Measurements from ENCODE around the gene RRAS2. TPM values are rescaled to one million over a fixed set of nuclear protein-coding genes. Genes with fewer than 3 reads are reported as not detected.
A peak's percentile ranks its signal among the peaks of the same experiment; 100 is the strongest.

Gene RRAS2
- total RNA-seq, 3 donors from 2014 or later (not counting 1 experiment from before 2014, with no cell fraction given) = 62.1 to 86.7 (median 69.6) TPM

DNA sequence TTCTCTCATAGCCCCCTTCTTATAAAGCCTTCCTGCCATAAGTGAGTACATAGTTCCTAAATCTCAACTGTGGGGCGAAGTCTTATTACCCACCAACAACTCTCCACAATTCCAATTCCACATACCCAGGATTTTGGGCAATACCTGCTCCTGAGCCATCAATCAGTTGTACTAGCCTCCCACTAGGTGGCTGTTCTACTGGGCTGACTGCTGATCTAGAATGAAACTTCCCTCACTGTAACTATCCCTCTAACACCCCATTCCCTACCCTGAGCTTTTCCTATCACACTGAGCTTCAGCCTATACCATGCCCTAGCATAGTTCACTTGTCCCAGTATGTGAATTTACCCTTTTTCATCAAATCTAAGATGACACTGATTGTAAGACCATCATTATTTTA, 52.5 kb downstream of the RRAS2 start:
- Histone ChIP-seq H3K4me3 (ENCODE audit: low read length) (no peak overlapping the region), H3K27me3 (ENCODE audit: control insufficient read depth, insufficient read depth, low read length) (no peaks in the 10 kb centered on the region), H3K4me1 (ENCODE audit: control insufficient read depth, insufficient read depth, low read length) (peaks cover 32% of the 10 kb centered on the region), H3K9me3 (ENCODE audit: control insufficient read depth, insufficient read depth, low read length) (no peaks in the 10 kb centered on the region), H3K36me3 (ENCODE audit: control insufficient read depth, insufficient read depth, low read length) (no peaks in the 10 kb centered on the region), H3K27ac (ENCODE audit: low read length) (no peak overlapping the region)
- TF ChIP-seq, protein P1, sequence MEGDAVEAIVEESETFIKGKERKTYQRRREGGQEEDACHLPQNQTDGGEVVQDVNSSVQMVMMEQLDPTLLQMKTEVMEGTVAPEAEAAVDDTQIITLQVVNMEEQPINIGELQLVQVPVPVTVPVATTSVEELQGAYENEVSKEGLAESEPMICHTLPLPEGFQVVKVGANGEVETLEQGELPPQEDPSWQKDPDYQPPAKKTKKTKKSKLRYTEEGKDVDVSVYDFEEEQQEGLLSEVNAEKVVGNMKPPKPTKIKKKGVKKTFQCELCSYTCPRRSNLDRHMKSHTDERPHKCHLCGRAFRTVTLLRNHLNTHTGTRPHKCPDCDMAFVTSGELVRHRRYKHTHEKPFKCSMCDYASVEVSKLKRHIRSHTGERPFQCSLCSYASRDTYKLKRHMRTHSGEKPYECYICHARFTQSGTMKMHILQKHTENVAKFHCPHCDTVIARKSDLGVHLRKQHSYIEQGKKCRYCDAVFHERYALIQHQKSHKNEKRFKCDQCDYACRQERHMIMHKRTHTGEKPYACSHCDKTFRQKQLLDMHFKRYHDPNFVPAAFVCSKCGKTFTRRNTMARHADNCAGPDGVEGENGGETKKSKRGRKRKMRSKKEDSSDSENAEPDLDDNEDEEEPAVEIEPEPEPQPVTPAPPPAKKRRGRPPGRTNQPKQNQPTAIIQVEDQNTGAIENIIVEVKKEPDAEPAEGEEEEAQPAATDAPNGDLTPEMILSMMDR (IDR thresholded peaks at IDR 0.05) = no peak
- Mint-ChIP-seq H3K27ac (peak overlapping the region in 1 of 2 donors; percentile 71), H3K4me3 (no peak overlapping the region), H3K4me1 (peaks cover 10 to 43% of the 10 kb centered on the region in 2 donors), H3K36me3 (no peaks in the 10 kb centered on the region), H3K9me3 (no peaks in the 10 kb centered on the region), H3K27me3 (ENCODE audit: low read depth in 2 of 2) (no peaks in the 10 kb centered on the region)
- 96% methylated on average over 1 of the region's 1 CpG for WGBS (ENCODE audit: insufficient coverage)
- DNase-seq (no peak), ATAC-seq (no peak)
- intact Hi-C loops (cut with micrococcal nuclease) = no loop called here

DNA sequence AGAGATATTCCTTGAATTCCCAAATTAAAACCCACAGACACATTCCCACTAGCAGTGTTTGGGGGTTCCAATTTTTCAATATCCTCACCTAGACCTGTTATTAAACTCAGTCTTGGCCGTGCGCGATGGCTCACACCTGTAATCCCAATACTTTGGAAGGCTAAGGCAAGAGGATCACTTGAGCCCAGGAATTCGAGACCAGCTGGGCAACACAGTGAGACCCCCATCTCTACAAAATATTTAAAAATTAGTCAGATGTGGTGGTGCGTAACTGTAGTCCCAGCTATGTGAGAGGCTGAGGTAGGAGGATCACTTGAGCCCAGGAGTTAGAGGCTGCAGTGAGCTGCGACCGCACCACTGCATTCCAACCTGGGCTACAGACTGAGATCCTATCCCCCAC, 53.3 kb downstream of the RRAS2 start:
- WGBS (ENCODE audit: insufficient coverage) = 95% methylated on average over 7 of the region's 7 CpGs

DNA sequence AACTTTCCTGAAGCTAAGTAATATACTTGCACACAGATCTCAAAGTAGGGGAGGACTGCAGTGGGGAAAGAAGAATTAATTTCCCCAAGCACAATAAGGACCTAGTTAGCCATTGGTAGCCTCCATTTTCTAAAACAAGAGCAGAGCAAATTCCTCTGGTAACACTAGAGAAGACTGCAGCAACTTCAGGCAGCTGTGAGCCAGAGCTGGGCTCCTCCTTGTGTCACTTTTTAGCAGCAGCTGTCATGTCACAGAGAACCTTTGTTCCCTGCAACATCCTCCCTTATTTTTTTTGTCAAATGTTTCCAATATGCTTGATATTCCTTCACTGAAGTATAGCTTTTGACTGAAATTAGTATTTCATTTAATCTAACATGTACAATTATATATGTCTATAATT, 54.4 kb downstream of the RRAS2 start:
- Mint-ChIP-seq H3K4me3 (no peak overlapping the region), H3K36me3 (no peaks in the 10 kb centered on the region), H3K4me1 (peaks cover 10 to 43% of the 10 kb centered on the region in 2 donors), H3K9me3 (no peaks in the 10 kb centered on the region), H3K27me3 (ENCODE audit: low read depth in 2 of 2) (no peaks in the 10 kb centered on the region), H3K27ac (peak overlapping the region; percentile 15 to 60)
- Histone ChIP-seq H3K9me3 (ENCODE audit: control insufficient read depth, insufficient read depth, low read length) (no peaks in the 10 kb centered on the region), H3K36me3 (ENCODE audit: control insufficient read depth, insufficient read depth, low read length) (no peaks in the 10 kb centered on the region), H3K4me1 (ENCODE audit: control insufficient read depth, insufficient read depth, low read length) (peaks cover 41% of the 10 kb centered on the region), H3K27me3 (ENCODE audit: control insufficient read depth, insufficient read depth, low read length) (no peaks in the 10 kb centered on the region), H3K27ac (ENCODE audit: low read length) (no peak overlapping the region), H3K4me3 (ENCODE audit: low read length) (no peak overlapping the region)
- no peak for DNase-seq
- TF ChIP-seq, protein P1 (IDR thresholded peaks at IDR 0.05) = no peak
- ATAC-seq = no peak
- intact Hi-C loops (cut with micrococcal nuclease) = loop anchor here (5.0 kb wide), 1 partner anchor 133 kb away; no protein-coding TSS in a partner anchor

More for the DNA sequence above, 53.3 kb downstream of the RRAS2 start:
- H3K36me3 Mint-ChIP-seq = no peaks in the 10 kb centered on the region
- no peaks in the 10 kb centered on the region for H3K27me3 Mint-ChIP-seq (ENCODE audit: low read depth in 2 of 2)
- DNase-seq (no peak), ATAC-seq (no peak)
- peaks cover 37% of the 10 kb centered on the region for H3K4me1 ChIP-seq (ENCODE audit: control insufficient read depth, insufficient read depth, low read length)
- intact Hi-C loops (cut with micrococcal nuclease) = no loop called here
- H3K27ac ChIP-seq (ENCODE audit: low read length) = no peak overlapping the region
- TF ChIP-seq, protein P1 (IDR thresholded peaks at IDR 0.05) = no peak
- H3K4me1 Mint-ChIP-seq = peaks cover 10 to 43% of the 10 kb centered on the region in 2 donors
- no peak overlapping the region for H3K4me3 ChIP-seq (ENCODE audit: low read length)
- H3K27ac Mint-ChIP-seq = no peak overlapping the region
- H3K9me3 ChIP-seq (ENCODE audit: control insufficient read depth, insufficient read depth, low read length) = no peaks in the 10 kb centered on the region
- H3K4me3 Mint-ChIP-seq = no peak overlapping the region
- H3K36me3 ChIP-seq (ENCODE audit: control insufficient read depth, insufficient read depth, low read length) = no peaks in the 10 kb centered on the region
- H3K9me3 Mint-ChIP-seq = no peaks in the 10 kb centered on the region
- H3K27me3 ChIP-seq (ENCODE audit: control insufficient read depth, insufficient read depth, low read length) = no peaks in the 10 kb centered on the region

DNA sequence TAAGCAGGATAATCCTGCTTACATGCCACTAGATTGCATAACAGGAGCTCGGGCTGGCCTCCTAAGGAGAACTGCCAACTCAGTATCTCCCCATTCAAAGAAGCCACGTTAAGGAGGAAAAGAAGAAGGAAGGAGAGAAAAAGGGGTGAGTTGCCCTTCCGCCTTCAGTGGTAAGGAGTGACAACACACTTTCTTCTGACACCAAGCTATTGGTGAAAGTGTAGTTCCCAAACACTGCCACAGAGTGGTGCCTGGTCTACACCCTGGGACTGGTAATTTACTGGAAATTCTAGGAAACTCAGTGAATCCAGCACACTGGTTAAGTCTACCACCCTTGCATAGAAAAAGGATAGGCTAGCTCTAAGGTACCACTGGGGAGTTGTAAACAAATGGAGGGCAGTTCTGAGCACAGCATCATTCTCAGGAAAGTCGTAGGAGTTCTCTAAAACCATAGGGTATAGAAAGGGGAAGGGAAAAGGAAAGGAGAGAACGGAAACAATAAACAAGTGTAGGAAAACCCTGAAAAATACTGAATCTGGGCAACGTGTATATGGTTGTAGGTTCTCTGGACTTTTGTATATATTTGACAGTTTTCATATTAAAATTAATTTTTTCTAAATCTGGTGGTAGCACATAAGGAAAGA, 58.2 kb downstream of the RRAS2 start:
- Histone ChIP-seq H3K27ac (ENCODE audit: low read length) (no peak overlapping the region), H3K36me3 (ENCODE audit: control insufficient read depth, insufficient read depth, low read length) (no peaks in the 10 kb centered on the region), H3K4me1 (ENCODE audit: control insufficient read depth, insufficient read depth, low read length) (peaks cover 36% of the 10 kb centered on the region), H3K9me3 (ENCODE audit: control insufficient read depth, insufficient read depth, low read length) (no peaks in the 10 kb centered on the region), H3K4me3 (ENCODE audit: low read length) (no peak overlapping the region), H3K27me3 (ENCODE audit: control insufficient read depth, insufficient read depth, low read length) (no peaks in the 10 kb centered on the region)
- no peaks in the 10 kb centered on the region for H3K27me3 Mint-ChIP-seq (ENCODE audit: low read depth in 2 of 2)
- H3K36me3 Mint-ChIP-seq = no peaks in the 10 kb centered on the region
- TF ChIP-seq, protein P1 (IDR thresholded peaks at IDR 0.05) = peak; percentile 81
- no peaks in the 10 kb centered on the region for H3K9me3 Mint-ChIP-seq
- H3K4me3 Mint-ChIP-seq = no peak overlapping the region
- intact Hi-C loops (cut with micrococcal nuclease) = loop anchor here (1.0 to 5.0 kb wide), 4 partner anchors 58 to 155 kb away; partner anchors contain the start of gene RRAS2
- 28% methylated on average over 4 of the region's 6 CpGs for WGBS (ENCODE audit: insufficient coverage)
- H3K27ac Mint-ChIP-seq = no peak overlapping the region
- peaks cover 24 to 54% of the 10 kb centered on the region in 2 donors for H3K4me1 Mint-ChIP-seq
- DNase-seq (peak; percentile 43 to 74), ATAC-seq (peak; percentile 83 to 98 (median 95))
